NCI-H460 (cell line): ENCODE measurements around the gene BNC2. TPM values are rescaled to one million over a fixed set of nuclear protein-coding genes. Genes with fewer than 3 reads are reported as not detected.
"Not testable (repeated sequence)": the region's sequence is repeated elsewhere in the genome, so short reads cannot be mapped to it uniquely, and the experiment has no call there.

ENCODE experiments used
- DNase-seq: peaks from one replicate; pipeline ENCODE4 v3.0.0-alpha.2; 2016; ENCODE audit warnings: low read depth; ENCODE audit errors: extremely low read depth
- total RNA-seq: library from RNA; depleted of rRNA; stranded (reverse); fragments of >200 nt; shearing (Covaris generic); gene quantifications from 2 replicates; pipeline ENCODE4 v1.2.3, GENCODE V29; 2014

The BNC2 gene
- total RNA-seq, 1 experiment from 2014 or later = 5.7 TPM

- no peak for DNase-seq
Measured at GRCh38 chr9:16519001-16519400, 351.5 kb downstream of the BNC2 start.

DNA sequence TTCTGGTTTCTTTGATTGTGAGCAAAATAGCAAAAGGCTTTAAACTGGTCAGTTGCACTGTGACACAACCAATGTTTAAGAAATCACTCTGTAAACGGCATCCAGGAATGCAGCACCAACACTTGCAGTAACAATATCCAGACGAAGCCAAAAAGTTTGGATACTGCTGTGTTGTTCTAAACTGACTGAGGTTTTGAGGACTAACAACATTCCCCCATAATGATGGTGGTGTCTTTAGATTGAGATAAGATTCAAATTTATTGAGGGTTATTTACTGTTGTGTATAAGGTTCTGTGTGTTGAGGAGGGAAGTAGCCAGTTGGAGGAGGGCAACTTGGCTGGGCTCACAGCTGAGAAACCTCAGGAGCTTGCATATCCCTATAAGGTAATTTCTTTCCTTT, 353.6 kb downstream of the BNC2 start:
- no peak for DNase-seq

GRCh38 chr9:16515879-16516301, 354.6 kb downstream of the BNC2 start:
- no peak for DNase-seq

- no peak for DNase-seq
Measured at GRCh38 chr9:16515207-16515606, 355.3 kb downstream of the BNC2 start.

DNA sequence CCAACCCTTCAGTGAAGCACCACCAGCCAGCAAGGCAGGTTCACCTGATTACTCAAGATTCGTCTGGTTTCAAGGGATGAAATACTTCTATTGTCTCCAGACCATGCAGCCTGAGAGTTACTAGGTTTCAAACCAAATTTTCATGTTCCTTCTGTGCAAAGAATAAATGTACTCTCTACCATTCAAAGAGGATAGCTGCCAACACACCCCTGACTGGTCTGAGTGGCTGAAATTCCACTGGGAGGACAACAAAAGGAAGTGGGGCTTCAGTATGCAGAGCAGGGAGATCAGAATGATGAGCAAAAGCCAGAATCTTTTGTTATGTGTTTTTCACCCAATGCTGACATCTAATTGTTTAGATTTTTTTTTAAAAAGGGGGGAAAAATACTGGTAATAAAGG, 356.3 kb downstream of the BNC2 start:
- no peak for DNase-seq

- no peak for DNase-seq
Measured at GRCh38 chr9:16512281-16512680, 358.2 kb downstream of the BNC2 start.

DNA sequence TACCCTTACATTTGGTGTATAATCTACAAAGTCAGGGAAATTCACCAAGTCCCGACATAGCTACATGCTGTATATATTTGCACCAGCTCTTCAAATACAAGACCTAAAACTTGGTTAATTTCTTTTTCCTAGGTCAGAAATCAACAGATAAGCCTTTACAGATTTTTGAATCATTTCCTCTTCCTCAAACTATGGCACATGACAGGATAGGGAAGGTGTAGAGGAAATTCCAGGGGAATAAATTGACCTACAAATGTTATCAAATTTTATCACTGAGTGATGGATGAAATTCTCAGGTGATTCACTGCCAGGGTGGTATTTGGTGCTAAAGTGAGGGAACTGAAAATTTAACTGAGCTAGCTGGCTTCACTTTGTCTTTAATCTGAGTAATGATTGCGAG, 360.0 kb downstream of the BNC2 start:
- no peak for DNase-seq

DNA sequence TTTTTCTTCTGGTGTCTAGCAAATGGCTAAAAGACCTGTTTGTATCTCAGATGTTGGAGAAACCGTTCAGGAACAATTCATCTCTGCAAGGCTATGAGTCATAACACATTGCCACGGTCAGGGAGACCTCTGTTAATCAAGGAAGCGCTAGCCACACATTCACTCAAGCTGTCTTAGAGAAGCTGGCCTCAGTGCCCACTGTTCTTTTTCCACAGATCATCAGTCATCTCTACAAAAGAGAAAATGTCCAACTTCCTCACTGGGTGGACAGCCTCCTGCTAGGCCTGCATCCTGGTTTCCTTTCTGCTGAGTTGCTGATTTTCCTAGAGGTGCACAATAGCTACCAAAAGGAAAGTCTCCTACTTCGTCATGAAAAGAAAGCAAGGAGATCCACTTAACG, 360.5 kb downstream of the BNC2 start:
- DNase-seq = no peak

- no peak for DNase-seq
Measured at GRCh38 chr9:16505199-16505598, 365.3 kb downstream of the BNC2 start.

- DNase-seq = no peak
Measured at GRCh38 chr9:16501726-16502125, 368.7 kb downstream of the BNC2 start.

GRCh38 chr9:16501141-16501540, 369.3 kb downstream of the BNC2 start:
- no peak for DNase-seq

GRCh38 chr9:16500386-16500785, 370.1 kb downstream of the BNC2 start:
- no peak for DNase-seq

- no peak for DNase-seq
Measured at GRCh38 chr9:16499892-16500291, 370.6 kb downstream of the BNC2 start.

- DNase-seq = no peak
Measured at GRCh38 chr9:16496908-16497307, 373.6 kb downstream of the BNC2 start.

DNA sequence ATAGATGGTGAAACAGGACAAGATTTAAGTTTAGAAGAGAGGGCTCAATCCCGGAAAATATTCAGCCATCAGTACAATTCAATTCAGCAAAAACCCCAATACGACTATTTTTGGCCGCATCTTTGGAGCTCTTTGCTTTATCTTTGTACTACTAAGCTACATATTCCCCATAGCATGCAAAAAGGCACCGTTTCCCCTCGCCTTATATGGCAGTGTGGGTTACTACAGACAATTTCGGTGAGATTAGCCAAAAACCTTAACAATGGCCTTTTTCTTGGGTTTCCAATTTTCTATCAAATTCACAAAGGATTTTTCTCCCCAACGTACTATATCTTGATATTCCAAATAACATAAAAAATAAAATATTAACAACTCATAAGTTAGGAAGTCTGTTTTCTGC, 382.6 kb downstream of the BNC2 start:
- DNase-seq = no peak

DNA sequence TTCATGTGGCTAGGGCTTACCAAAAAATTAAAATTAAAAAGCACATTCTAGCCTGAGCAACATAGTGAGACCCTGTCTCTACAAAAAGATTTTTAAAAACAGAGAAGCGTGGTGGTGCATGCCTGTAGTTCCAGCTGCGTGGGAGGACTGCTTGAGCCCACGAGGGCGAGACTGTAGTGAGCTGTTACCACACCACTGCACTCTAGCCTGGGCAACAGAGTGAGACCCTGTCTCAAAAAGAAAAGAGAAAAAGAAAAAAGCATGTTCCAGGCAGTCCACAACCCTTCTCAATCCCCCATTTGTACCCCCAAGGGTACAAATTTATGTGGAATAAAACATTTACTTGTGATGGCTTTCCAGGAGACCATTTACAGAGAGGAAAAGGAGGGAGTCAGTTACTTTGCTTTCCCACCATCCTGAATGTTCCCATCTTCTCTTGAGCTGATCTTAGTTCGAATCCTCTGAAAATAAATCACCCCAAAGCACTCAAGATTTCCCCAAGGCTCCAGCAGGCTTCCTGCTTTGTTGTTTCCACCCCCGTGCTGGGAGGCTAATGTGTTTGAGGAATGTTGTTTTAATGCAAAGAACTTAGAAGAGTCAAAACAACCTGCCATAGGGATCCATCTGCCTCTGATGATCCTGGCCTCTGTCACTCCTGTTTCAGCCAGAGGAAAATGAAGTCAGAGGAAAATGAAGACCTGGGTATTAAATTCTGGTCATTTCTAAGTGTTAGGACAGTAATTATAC, 384.7 kb downstream of the BNC2 start:
- no peak for DNase-seq

DNA sequence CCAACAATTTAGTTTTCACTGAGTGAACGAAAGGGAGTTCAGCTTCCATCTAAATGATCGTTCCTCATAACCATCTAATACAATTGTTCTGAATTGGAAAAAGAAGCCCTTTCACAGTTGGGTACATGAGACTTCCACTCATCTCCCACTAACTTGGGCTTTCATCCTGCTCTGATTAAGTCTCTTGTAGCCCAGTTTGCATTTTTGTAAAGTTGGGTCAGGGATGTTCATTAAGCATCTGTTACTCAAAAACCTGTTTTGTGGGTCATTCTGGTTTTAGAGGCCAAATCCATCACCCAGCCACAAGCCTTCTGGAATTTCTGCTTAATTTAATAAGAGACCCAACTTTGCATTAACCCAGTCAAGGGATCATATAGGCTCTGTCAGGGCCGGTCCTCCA, 385.3 kb downstream of the BNC2 start:
- no peak for DNase-seq

DNA sequence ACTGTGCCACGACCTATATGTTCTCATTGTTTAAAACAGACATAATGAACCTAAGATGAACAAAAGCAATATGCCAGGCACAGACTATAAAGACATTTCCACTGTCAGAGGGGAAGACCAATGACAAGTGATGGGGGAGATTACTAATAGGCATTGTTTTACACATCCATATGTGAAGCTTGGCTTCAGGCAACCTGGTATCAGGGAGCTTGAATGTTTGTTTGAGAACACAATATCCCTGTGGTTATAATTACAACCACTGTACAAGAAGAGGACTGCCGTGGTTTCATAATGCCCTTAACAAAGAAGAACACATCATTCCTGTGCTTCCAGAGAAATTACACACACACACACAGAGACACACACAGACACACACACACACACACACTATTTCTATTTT, 385.7 kb downstream of the BNC2 start:
- DNase-seq = no peak

- DNase-seq = no peak
Measured at GRCh38 chr9:16484180-16484579, 386.3 kb downstream of the BNC2 start.

- DNase-seq = no peak
Measured at GRCh38 chr9:16482764-16483163, 387.7 kb downstream of the BNC2 start.

DNA sequence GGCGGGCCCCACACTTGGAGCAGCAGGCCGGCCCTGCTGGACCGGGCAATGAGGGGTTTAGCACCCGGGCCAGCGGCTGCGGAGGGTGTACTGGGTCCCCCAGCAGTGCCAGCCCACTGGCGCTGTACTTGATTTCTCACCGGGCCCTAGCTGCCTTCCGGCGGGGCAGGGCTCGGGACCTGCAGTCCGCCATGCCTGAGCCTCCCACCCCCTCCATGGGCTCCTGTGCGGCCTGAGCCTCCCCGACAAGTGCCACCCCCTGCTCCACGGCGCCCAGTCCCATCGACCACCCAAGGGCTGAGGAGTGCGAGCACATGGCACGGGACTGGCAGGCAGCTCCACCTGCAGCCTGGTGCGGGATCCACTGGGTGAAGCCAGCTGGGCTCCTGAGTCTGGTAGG, 389.9 kb downstream of the BNC2 start:
- DNase-seq = not testable (repeated sequence)

DNA sequence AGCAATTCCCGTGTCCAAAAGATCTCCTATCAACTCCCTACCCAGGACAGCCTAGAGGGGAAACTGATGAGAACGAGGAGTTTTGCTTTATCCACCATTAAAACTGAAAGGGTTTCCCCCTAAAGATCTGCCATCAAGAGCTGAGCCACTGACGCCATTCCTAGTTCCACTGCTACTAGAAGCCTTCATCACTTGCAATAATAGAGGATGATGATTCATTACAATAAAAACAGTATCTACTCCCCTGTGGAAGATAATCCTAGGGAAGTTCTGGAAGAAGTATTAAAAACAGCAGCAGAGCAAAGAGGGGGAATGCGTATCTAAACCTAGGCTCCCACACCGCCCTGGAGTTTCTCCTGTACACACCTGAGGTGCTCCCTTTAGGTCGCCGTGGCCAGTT, 394.5 kb downstream of the BNC2 start:
- no peak for DNase-seq

- no peak for DNase-seq
Measured at GRCh38 chr9:16475257-16475656, 395.2 kb downstream of the BNC2 start.
